Astrocyte (in vitro differentiated cells and primary cell): ENCODE data around the gene MLNR. TPM values are rescaled to one million over a fixed set of nuclear protein-coding genes. Genes with fewer than 3 reads are reported as not detected.

Experiments
- DNase-seq: peaks from one replicate; pipeline ENCODE4 v3.0.0-alpha.2; 2010; ENCODE audit warnings: low read depth
- FAIRE-seq: peaks from 2 replicates; lab custom pipeline; 2011; peaks lifted over from hg19 to GRCh38; lab: Jason Lieb, UNC
- H2AFZ ChIP-seq: 2 replicates; pipeline ENCODE4 v1.6.0; 2012; ENCODE audit warnings: low read depth, low read length, inconsistent platforms
- H3K27ac ChIP-seq: 2 replicates; pipeline ENCODE4 v1.5.1; 2011; ENCODE audit warnings: low read depth, low read length, inconsistent platforms
- H3K27me3 ChIP-seq: 2 replicates; pipeline ENCODE4 v1.6.0; 2011; ENCODE audit warnings: low read length, inconsistent platforms; ENCODE audit not compliant: insufficient read depth
- H3K36me3 ChIP-seq: 2 replicates; pipeline ENCODE4 v1.5.1; 2011; ENCODE audit warnings: low read length, inconsistent platforms; ENCODE audit not compliant: insufficient read depth
- H3K4me1 ChIP-seq: 2 replicates; pipeline ENCODE4 v1.5.1; 2011; ENCODE audit warnings: low read length, inconsistent platforms; ENCODE audit not compliant: insufficient read depth
- H3K4me2 ChIP-seq: 2 replicates; pipeline ENCODE4 v1.6.0; 2012; ENCODE audit warnings: low read length, inconsistent platforms
- H3K4me3 ChIP-seq: 2 replicates; pipeline ENCODE4 v1.5.1; 2011; ENCODE audit warnings: low read depth, mild to moderate bottlenecking, low read length, inconsistent platforms; ENCODE audit not compliant: insufficient read depth
- H3K79me2 ChIP-seq: 2 replicates; pipeline ENCODE4 v1.6.0; 2012; ENCODE audit warnings: mild to moderate bottlenecking, low read length, inconsistent platforms; ENCODE audit not compliant: insufficient read depth
- H3K9ac ChIP-seq: 2 replicates; pipeline ENCODE4 v1.6.0; 2012; ENCODE audit warnings: mild to moderate bottlenecking, low read length, inconsistent platforms
- H3K9me3 ChIP-seq: 2 replicates; pipeline ENCODE4 v1.5.1; 2012; ENCODE audit warnings: low read depth, mild to moderate bottlenecking, low read length, inconsistent platforms; ENCODE audit not compliant: insufficient read depth
- H4K20me1 ChIP-seq: 2 replicates; pipeline ENCODE4 v1.6.0; 2012; ENCODE audit warnings: low read length, inconsistent platforms; ENCODE audit not compliant: insufficient read depth
- H3K27ac Mint-ChIP-seq: one replicate; pipeline ENCODE4 v1.8.0; 2021; ENCODE audit warnings: mild to moderate bottlenecking, mixed read lengths; ENCODE audit not compliant: unreplicated experiment
- H3K27me3 Mint-ChIP-seq: one replicate; pipeline ENCODE4 v1.8.0; 2021; ENCODE audit warnings: low read depth, mixed read lengths; ENCODE audit not compliant: unreplicated experiment
- H3K36me3 Mint-ChIP-seq: one replicate; pipeline ENCODE4 v1.8.0; 2021; ENCODE audit warnings: low read depth, mixed read lengths; ENCODE audit not compliant: unreplicated experiment
- H3K4me1 Mint-ChIP-seq: one replicate; pipeline ENCODE4 v1.8.0; 2021; ENCODE audit warnings: low read depth, mixed read lengths; ENCODE audit not compliant: unreplicated experiment
- H3K4me3 Mint-ChIP-seq: one replicate; pipeline ENCODE4 v1.8.0; 2021; ENCODE audit warnings: mild to moderate bottlenecking, moderate library complexity, mixed read lengths; ENCODE audit not compliant: unreplicated experiment
- H3K9me3 Mint-ChIP-seq: one replicate; pipeline ENCODE4 v1.8.0; 2021; ENCODE audit warnings: mild to moderate bottlenecking, mixed read lengths; ENCODE audit not compliant: unreplicated experiment
- CTCF ChIP-seq: IDR thresholded peaks from 2 replicates; pipeline ENCODE4 v1.5.1; 2011; ENCODE audit warnings: low read depth, mild to moderate bottlenecking, inconsistent platforms, low read length, moderate library complexity; ENCODE audit not compliant: insufficient read depth
- EZH2 ChIP-seq: IDR thresholded peaks from 2 replicates; pipeline ENCODE4 v1.6.1; 2012; ENCODE audit warnings: mild to moderate bottlenecking, low read length, inconsistent platforms; ENCODE audit not compliant: insufficient read depth
- total RNA-seq: library from RNA; stranded (reverse); gene quantifications from 2 replicates; pipeline ENCODE4 v1.2.1, GENCODE V29; 2021

Gene MLNR
- total RNA-seq, 1 donor from 2014 or later, result not detected

- no peak overlapping the region for H3K9ac ChIP-seq
- H4K20me1 ChIP-seq, result no peaks in the 10 kb centered on the region
- Mint-ChIP-seq H3K36me3 (peaks cover 14% of the 10 kb centered on the region), H3K27ac (no peak overlapping the region), H3K4me1 (peaks cover 10% of the 10 kb centered on the region), H3K4me3 (no peak overlapping the region), H3K27me3 (no peaks in the 10 kb centered on the region), H3K9me3 (no peaks in the 10 kb centered on the region)
- H3K79me2 ChIP-seq, result no peaks in the 10 kb centered on the region
- no peaks in the 10 kb centered on the region for H3K27me3 ChIP-seq
- H2AFZ ChIP-seq, result no peak overlapping the region
- H3K27ac ChIP-seq, result no peak overlapping the region
- H3K36me3 ChIP-seq, result peaks cover 28% of the 10 kb centered on the region
- no peak overlapping the region for H3K4me3 ChIP-seq
- no peak for FAIRE-seq
- H3K4me2 ChIP-seq, result no peak overlapping the region
- H3K9me3 ChIP-seq, result no peaks in the 10 kb centered on the region
- DNase-seq, result no peak
- TF ChIP-seq CTCF, result no peak
- TF ChIP-seq EZH2, result no peak
- no peaks in the 10 kb centered on the region for H3K4me1 ChIP-seq
Measured at GRCh38 chr13:49210114-49210513, 10.0 kb upstream of the MLNR start.

GRCh38 chr13:49210669-49211068 lies 9.5 kb upstream of the MLNR start:
- H3K27ac ChIP-seq, result no peak overlapping the region
- no peaks in the 10 kb centered on the region for H3K9me3 Mint-ChIP-seq
- no peak overlapping the region for H3K9ac ChIP-seq
- no peaks in the 10 kb centered on the region for H3K9me3 ChIP-seq
- peaks cover 11% of the 10 kb centered on the region for H3K4me1 Mint-ChIP-seq
- H3K4me3 Mint-ChIP-seq, result no peak overlapping the region
- H2AFZ ChIP-seq, result no peak overlapping the region
- no peak overlapping the region for H3K4me3 ChIP-seq
- DNase-seq (no peak), FAIRE-seq (no peak)
- no peaks in the 10 kb centered on the region for H4K20me1 ChIP-seq
- no peaks in the 10 kb centered on the region for H3K4me1 ChIP-seq
- no peak overlapping the region for H3K4me2 ChIP-seq
- H3K36me3 Mint-ChIP-seq, result peaks cover 14% of the 10 kb centered on the region
- peaks cover 28% of the 10 kb centered on the region for H3K36me3 ChIP-seq
- H3K79me2 ChIP-seq, result no peaks in the 10 kb centered on the region
- no peaks in the 10 kb centered on the region for H3K27me3 ChIP-seq
- no peak overlapping the region for H3K27ac Mint-ChIP-seq
- no peaks in the 10 kb centered on the region for H3K27me3 Mint-ChIP-seq
- no peak for TF ChIP-seq EZH2
- no peak for TF ChIP-seq CTCF

GRCh38 chr13:49213539-49213938 lies 6.6 kb upstream of the MLNR start:
- H3K27ac ChIP-seq, result no peak overlapping the region
- no peaks in the 10 kb centered on the region for H4K20me1 ChIP-seq
- H3K79me2 ChIP-seq, result no peaks in the 10 kb centered on the region
- peaks cover 3% of the 10 kb centered on the region for H3K9me3 ChIP-seq
- H3K4me1 ChIP-seq, result no peaks in the 10 kb centered on the region
- Mint-ChIP-seq H3K27ac (peak overlapping the region; percentile 76), H3K9me3 (peaks cover 11% of the 10 kb centered on the region), H3K4me3 (no peak overlapping the region), H3K27me3 (peaks cover 22% of the 10 kb centered on the region), H3K36me3 (peaks cover 15% of the 10 kb centered on the region), H3K4me1 (peaks cover 11% of the 10 kb centered on the region)
- peaks cover 4% of the 10 kb centered on the region for H3K36me3 ChIP-seq
- TF ChIP-seq CTCF, result no peak
- no peak for TF ChIP-seq EZH2
- peaks cover 14% of the 10 kb centered on the region for H3K27me3 ChIP-seq
- DNase-seq (no peak), FAIRE-seq (no peak)
- no peak overlapping the region for H3K4me2 ChIP-seq
- no peak overlapping the region for H2AFZ ChIP-seq
- no peak overlapping the region for H3K4me3 ChIP-seq
- H3K9ac ChIP-seq, result no peak overlapping the region
